ENCODE measurements around the gene DMRT1. TPM values are rescaled to one million over a fixed set of nuclear protein-coding genes. Genes with fewer than 3 reads are reported as not detected.
"Not testable (repeated sequence)": the region's sequence is repeated elsewhere in the genome, so short reads cannot be mapped to it uniquely, and the experiment has no call there.

DMRT1 gene
- total RNA-seq, 1 donor from 2014 or later: not detected

DNA sequence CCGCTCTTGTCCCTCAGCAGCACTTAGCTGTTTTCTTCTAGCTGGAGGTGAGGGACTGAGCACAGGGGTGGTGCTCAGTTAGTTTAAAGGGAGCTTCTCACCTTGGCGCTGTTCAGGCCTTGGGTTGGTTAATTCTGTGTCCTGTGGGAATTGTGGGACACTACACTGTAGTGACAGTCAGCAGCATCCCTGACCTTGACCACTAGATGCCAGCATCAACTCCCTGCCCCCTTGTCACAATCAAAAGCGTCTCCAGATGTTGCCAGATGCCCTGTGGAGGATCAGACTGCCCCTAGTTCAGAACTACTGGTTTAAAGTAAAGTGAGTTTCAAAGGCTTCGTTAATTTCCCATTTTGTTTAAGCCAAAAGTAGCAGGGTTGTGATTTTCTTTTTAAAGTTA is 69.5 kb downstream of the DMRT1 start:
- H3K4me3 ChIP-seq (ENCODE audit: insufficient read depth, low read depth, low read length): no peak overlapping the region
- no peak overlapping the region for H3K9ac ChIP-seq (ENCODE audit: low read length)
- no peaks in the 10 kb centered on the region for H3K36me3 Mint-ChIP-seq (ENCODE audit: low read depth, unreplicated experiment)
- H3K79me2 ChIP-seq (ENCODE audit: insufficient read depth, low read length): no peaks in the 10 kb centered on the region
- no peak for DNase-seq (ENCODE audit: low read depth)
- H3K4me1 ChIP-seq (ENCODE audit: insufficient read depth, low read length): no peaks in the 10 kb centered on the region
- H3K9me3 Mint-ChIP-seq (ENCODE audit: unreplicated experiment): no peaks in the 10 kb centered on the region
- H3K4me3 Mint-ChIP-seq (ENCODE audit: unreplicated experiment): no peak overlapping the region
- H3K4me2 ChIP-seq (ENCODE audit: low read length): no peak overlapping the region
- peaks cover 2% of the 10 kb centered on the region for H3K4me1 Mint-ChIP-seq (ENCODE audit: low read depth, unreplicated experiment)
- H3K36me3 ChIP-seq (ENCODE audit: insufficient read depth, low read length): no peaks in the 10 kb centered on the region
- H3K27me3 Mint-ChIP-seq (ENCODE audit: low read depth, unreplicated experiment): peaks cover 31% of the 10 kb centered on the region
- H4K20me1 ChIP-seq (ENCODE audit: insufficient read depth, low read length): no peaks in the 10 kb centered on the region
- H3K27ac ChIP-seq (ENCODE audit: low read depth, low read length): no peak overlapping the region
- TF ChIP-seq EZH2 (IDR thresholded peaks at IDR 0.05; ENCODE audit: insufficient read depth, low read length): no peak
- TF ChIP-seq, protein P1, sequence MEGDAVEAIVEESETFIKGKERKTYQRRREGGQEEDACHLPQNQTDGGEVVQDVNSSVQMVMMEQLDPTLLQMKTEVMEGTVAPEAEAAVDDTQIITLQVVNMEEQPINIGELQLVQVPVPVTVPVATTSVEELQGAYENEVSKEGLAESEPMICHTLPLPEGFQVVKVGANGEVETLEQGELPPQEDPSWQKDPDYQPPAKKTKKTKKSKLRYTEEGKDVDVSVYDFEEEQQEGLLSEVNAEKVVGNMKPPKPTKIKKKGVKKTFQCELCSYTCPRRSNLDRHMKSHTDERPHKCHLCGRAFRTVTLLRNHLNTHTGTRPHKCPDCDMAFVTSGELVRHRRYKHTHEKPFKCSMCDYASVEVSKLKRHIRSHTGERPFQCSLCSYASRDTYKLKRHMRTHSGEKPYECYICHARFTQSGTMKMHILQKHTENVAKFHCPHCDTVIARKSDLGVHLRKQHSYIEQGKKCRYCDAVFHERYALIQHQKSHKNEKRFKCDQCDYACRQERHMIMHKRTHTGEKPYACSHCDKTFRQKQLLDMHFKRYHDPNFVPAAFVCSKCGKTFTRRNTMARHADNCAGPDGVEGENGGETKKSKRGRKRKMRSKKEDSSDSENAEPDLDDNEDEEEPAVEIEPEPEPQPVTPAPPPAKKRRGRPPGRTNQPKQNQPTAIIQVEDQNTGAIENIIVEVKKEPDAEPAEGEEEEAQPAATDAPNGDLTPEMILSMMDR (IDR thresholded peaks at IDR 0.05; ENCODE audit: insufficient read depth, low read depth, low read length): no peak
- no peak overlapping the region for H2AFZ ChIP-seq (ENCODE audit: low read depth, low read length)
- no peak for FAIRE-seq
- no peaks in the 10 kb centered on the region for H3K27me3 ChIP-seq (ENCODE audit: insufficient read depth, low read length)
- H3K9me3 ChIP-seq (ENCODE audit: insufficient read depth, low read depth, low read length): no peaks in the 10 kb centered on the region
- H3K27ac Mint-ChIP-seq (ENCODE audit: unreplicated experiment): no peak overlapping the region

DNA sequence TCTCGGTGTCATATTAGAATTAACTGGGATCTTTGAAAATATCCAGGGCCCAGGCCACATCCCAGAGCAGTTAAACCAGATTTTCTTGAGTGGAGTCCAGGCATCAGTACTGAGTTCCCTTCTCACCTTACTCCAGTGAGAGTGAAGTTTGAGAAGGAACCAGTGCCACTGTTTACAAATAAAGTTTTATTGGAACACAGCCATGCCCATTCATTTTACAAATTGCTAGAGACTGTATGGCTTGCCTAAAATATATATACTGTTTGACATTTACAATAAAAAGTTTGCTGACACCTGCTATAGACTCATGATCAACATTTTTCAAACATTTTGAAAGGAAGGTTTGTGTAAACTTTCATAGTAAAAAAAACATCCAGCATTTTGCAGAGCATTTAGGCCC is 71.3 kb downstream of the DMRT1 start:
- H3K4me1 ChIP-seq (ENCODE audit: insufficient read depth, low read length): no peaks in the 10 kb centered on the region
- DNase-seq (ENCODE audit: low read depth): no peak
- no peaks in the 10 kb centered on the region for H3K79me2 ChIP-seq (ENCODE audit: insufficient read depth, low read length)
- no peaks in the 10 kb centered on the region for H3K9me3 ChIP-seq (ENCODE audit: insufficient read depth, low read depth, low read length)
- Mint-ChIP-seq H3K4me1 (ENCODE audit: low read depth, unreplicated experiment) (peaks cover 2% of the 10 kb centered on the region), H3K27me3 (ENCODE audit: low read depth, unreplicated experiment) (peaks cover 22% of the 10 kb centered on the region), H3K36me3 (ENCODE audit: low read depth, unreplicated experiment) (no peaks in the 10 kb centered on the region), H3K27ac (ENCODE audit: unreplicated experiment) (no peak overlapping the region), H3K9me3 (ENCODE audit: unreplicated experiment) (no peaks in the 10 kb centered on the region), H3K4me3 (ENCODE audit: unreplicated experiment) (no peak overlapping the region)
- no peak for FAIRE-seq
- H3K27ac ChIP-seq (ENCODE audit: low read depth, low read length): no peak overlapping the region
- H3K9ac ChIP-seq (ENCODE audit: low read length): no peak overlapping the region
- TF ChIP-seq, protein P1 (IDR thresholded peaks at IDR 0.05; ENCODE audit: insufficient read depth, low read depth, low read length): no peak
- no peak for TF ChIP-seq EZH2 (IDR thresholded peaks at IDR 0.05; ENCODE audit: insufficient read depth, low read length)
- no peaks in the 10 kb centered on the region for H3K27me3 ChIP-seq (ENCODE audit: insufficient read depth, low read length)
- H2AFZ ChIP-seq (ENCODE audit: low read depth, low read length): no peak overlapping the region
- no peaks in the 10 kb centered on the region for H3K36me3 ChIP-seq (ENCODE audit: insufficient read depth, low read length)
- no peak overlapping the region for H3K4me2 ChIP-seq (ENCODE audit: low read length)
- no peaks in the 10 kb centered on the region for H4K20me1 ChIP-seq (ENCODE audit: insufficient read depth, low read length)
- no peak overlapping the region for H3K4me3 ChIP-seq (ENCODE audit: insufficient read depth, low read depth, low read length)

DNA sequence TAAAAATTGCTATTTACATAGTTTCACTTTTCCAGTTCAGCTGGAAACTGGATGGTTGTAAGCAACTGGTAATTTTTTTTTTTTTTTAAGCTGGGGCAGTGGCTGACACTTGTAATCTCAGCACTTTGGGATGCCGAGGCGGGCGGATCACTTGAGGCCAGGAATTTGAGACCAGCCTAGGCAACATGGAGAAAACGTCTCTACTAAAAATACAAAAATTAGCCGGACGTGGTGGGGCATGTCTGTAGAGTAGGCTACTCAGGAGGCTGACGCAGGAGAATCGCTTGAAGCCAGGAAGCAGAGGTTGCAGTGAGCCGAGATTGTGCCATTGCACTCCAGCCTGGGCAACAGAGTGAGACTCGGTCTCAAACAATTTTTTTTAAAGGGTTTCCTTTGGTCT is 72.0 kb downstream of the DMRT1 start:
- DNase-seq (ENCODE audit: low read depth); H3K9ac ChIP-seq (ENCODE audit: low read length); H3K36me3 ChIP-seq (ENCODE audit: insufficient read depth, low read length); H3K36me3 Mint-ChIP-seq (ENCODE audit: low read depth, unreplicated experiment); H3K27me3 ChIP-seq (ENCODE audit: insufficient read depth, low read length); FAIRE-seq; H3K4me1 Mint-ChIP-seq (ENCODE audit: low read depth, unreplicated experiment); H3K4me2 ChIP-seq (ENCODE audit: low read length); H3K79me2 ChIP-seq (ENCODE audit: insufficient read depth, low read length); H2AFZ ChIP-seq (ENCODE audit: low read depth, low read length); H3K27ac ChIP-seq (ENCODE audit: low read depth, low read length); H4K20me1 ChIP-seq (ENCODE audit: insufficient read depth, low read length); H3K4me3 ChIP-seq (ENCODE audit: insufficient read depth, low read depth, low read length); H3K27ac Mint-ChIP-seq (ENCODE audit: unreplicated experiment); H3K4me3 Mint-ChIP-seq (ENCODE audit: unreplicated experiment); H3K9me3 ChIP-seq (ENCODE audit: insufficient read depth, low read depth, low read length); H3K4me1 ChIP-seq (ENCODE audit: insufficient read depth, low read length); H3K9me3 Mint-ChIP-seq (ENCODE audit: unreplicated experiment): not testable (repeated sequence)
- peaks cover 16% of the 10 kb centered on the region for H3K27me3 Mint-ChIP-seq (ENCODE audit: low read depth, unreplicated experiment)
